SKM-1 (cell line): Measurements from ENCODE around the gene NSG1.

Source experiments
- DNase-seq: peaks from one replicate; lab custom pipeline; 2025; ENCODE audit not compliant: unreplicated experiment; lab: John Stamatoyannopoulos, UW

Gene NSG1

GRCh38 chr4:4368809-4369580 lies 17.9 kb upstream of the NSG1 start:
- no peak for DNase-seq

DNA sequence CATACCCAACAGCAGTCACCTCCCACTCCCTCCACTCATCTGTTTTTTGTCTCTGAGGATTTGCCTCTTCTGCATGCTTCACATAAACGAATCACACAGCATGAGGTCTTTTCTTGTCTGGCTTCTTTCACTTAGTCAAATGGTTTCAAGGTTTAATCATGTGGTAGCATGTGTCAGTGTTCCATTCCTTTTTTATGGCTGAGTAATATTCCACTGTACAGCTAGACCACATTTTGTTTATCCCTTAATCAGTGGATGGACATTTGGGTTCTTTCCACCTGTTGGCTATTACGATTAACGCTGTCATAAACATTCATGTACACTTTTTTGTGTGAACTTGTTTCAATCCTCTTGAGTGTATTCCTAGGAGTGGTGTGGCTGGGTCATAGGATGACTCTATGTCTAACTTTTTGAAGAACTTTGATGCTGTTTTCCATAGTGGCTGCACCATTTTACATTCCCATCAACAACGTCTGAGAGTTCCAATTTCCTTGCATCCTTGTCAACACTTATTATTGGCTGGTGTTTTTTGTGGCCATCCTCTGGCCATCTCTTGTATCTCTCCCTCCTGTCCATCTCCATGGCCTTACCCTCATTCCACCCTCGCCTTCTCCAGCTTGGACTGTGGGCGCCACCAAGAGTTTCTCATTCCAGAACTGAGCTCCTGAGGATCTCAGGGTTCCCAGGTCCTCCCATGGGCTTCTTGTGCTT lies 12.4 kb upstream of the NSG1 start:
- DNase-seq = no peak

DNA sequence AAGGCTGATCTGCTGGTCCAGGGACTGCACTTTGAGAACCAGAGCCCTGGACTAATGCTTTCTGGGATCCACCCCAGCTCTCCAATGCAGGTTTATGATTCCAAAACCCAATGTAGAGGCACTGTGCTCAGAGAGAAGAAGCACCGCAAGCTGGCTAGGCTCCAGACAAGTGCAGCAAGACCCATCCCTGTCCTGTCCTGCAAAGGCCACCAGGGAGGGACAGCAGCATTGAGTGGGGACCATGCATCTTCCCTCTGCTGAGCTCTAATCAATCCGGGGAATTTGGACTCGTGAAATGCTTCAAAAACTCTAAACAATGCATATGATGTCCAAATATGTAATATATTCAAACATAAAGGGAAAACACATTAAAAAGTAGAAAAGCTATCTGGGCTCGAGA lies 10.8 kb upstream of the NSG1 start:
- no peak for DNase-seq

GRCh38 chr4:4377191-4377590 lies 9.7 kb upstream of the NSG1 start:
- no peak for DNase-seq

DNA sequence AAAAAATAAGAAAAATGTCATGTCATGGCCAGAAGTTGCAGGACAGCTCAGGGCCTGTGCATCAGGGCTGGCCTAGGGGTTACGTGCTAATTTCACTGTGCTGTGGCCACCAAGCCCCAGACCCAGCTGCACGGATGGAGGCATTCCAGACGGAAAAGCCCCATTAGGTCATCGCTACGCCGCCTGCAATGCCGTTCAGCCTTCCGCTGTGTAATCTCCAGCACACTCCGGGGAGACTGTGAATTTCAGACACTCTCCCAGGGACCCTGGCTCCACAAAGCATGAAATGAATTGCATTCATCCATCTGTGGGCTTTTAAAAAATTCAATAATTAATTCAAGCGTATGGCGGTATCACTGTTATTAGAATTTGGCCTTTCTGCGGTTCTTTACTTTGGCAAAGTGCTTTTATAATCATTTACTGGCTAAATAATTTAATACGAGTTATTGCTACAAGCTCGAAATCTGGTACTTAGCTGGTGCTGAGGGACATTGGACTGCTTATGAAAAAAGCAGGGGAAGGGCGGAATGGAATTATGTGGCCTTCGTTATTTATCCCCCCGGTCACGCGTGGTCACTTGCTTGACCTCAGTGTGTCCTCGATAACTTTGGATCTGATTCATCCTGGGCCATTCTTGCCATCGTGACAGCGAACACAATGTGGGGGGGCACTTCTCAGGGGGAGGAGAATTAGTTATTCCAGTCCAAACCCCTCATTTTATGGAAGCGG lies 9.0 kb upstream of the NSG1 start:
- no peak for DNase-seq

- no peak for DNase-seq
These were observed 7.3 kb upstream of the NSG1 start for GRCh38 chr4:4379540-4380087.

DNA sequence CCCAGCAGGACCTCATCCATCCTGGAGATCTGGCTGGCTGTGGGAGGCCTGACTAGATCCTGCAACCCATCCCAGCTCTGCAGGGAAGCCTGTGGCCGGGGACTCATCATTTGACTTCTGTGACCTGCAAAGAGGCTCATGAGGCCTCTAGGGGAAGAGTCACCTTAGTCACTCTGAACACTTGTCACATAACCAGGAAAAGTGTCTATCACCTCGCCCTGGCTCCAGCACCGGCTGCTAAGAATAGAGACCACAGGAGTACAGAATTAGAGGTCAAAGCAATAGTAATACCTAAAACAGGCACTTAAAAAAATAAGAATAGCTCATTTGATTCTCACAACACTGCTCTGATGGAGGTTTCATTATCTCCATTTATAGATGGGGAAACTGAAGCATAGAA lies 3.8 kb upstream of the NSG1 start:
- DNase-seq = no peak

DNA sequence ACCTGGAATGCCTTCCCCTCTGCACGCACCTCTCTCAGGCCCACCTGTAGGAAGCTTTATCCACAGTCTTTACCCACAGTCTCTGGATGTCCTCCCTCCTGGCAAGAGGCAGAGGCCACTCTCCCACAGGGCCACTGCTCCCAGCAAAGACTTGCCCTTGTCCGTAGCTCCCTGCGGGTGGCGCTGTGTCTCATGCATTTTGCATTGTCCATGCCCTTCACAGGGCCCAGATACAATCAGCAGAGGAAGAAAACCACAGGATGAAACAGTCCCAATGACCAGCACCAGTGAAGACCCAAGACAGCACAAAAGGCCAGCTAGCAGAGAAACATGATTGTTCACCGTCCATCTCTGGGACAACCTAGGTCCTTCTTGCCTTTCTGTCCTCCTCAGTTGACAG lies 2.1 kb upstream of the NSG1 start:
- no peak for DNase-seq

DNA sequence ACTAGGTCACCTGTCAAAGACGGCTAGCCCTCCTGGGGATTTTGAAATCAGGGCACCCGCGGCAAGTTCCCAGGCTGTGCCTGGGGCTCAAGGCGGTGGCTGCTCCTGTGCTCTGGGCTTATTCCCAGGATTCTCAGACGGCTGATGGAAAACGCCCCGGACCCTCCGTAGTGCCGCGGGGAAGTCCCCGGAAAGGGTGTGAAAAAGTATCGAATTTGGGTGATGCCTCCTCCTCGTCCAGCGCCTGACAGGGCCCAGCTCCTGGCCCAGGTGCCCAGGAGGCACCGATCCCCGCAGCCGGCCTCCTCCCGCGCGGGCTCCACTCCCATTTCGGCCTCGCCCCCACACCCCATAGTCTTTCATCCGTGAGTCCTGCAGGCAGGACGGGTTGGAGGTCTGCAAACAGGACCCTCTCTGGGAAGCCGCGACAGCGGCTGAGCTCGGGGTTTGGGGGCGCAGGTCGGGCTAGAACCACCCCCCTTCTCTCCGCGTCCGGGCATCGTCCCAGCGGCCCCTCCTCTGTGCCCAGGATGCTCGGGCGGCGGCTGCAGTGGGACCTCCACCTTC lies 1.1 kb upstream of the NSG1 start:
- DNase-seq = no peak

DNA sequence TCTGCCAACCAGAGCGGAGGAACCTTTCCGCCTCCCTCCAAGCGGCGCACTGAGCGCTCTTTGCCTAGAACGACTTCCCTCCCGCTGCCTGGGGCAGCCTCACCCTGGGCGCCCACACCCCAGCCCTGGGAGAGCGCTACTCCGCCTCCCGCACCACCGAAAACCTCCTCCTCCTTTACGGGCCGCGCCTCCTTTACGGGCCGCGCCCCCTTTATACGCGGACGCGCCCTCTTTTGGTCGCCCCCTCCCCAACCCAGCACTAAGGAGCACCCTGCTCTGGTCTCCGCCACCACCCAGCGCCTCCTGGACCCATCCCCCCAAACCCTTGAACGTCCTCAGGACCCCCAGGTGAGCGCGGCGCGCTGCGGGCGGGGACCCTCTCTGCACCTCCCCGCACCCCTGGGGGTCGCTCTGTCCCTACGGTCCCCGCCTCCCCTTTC lies 586 bp upstream of the NSG1 start:
- DNase-seq = no peak

- no peak for DNase-seq
These were observed 819 bp downstream of the NSG1 start for GRCh38 chr4:4387531-4388310.

DNA sequence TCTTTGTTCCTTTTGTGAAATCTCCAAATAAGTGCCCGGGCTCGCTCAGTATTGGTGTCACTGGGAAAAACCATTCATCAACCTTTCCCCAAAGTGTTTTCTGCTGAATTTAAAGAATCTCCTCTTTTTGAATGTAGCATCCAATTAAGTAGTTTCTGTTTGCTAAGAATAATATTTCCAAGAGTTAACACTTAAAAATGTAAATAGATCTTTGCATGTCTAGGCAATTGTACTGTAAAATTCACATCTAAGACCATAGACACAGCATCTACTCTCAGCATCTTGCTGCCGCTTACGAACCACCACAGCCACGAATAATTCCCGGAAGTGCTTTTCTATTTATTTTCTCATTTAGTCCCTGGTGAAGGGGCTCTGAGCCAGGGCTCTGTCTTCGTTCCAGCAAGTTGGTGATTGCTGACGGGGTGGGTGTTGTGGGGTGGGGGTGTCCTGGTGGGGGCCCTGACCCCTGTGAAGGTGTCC lies 1.4 kb downstream of the NSG1 start:
- DNase-seq = no peak

GRCh38 chr4:4388836-4389575 lies 2.1 kb downstream of the NSG1 start:
- DNase-seq = no peak

DNA sequence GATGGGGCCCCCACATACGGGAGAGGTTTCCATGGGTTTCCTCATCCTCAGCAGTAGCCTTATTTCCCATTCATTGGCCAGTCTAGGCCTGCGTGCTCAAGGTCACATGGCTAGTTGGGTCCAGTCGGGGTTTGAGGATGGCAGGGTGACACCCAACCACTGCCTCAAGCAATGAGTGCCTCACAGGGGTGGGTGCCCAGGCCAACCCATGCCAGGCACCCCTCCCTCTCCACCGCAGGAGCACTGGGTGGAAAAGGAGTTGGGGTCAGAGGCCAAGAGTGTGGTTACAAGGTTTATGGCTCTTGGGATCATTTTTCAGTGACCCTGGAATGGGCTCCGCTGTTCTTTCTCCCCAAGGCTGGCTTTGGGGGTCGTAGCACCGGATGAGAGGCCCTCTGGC lies 3.1 kb downstream of the NSG1 start:
- no peak for DNase-seq

DNA sequence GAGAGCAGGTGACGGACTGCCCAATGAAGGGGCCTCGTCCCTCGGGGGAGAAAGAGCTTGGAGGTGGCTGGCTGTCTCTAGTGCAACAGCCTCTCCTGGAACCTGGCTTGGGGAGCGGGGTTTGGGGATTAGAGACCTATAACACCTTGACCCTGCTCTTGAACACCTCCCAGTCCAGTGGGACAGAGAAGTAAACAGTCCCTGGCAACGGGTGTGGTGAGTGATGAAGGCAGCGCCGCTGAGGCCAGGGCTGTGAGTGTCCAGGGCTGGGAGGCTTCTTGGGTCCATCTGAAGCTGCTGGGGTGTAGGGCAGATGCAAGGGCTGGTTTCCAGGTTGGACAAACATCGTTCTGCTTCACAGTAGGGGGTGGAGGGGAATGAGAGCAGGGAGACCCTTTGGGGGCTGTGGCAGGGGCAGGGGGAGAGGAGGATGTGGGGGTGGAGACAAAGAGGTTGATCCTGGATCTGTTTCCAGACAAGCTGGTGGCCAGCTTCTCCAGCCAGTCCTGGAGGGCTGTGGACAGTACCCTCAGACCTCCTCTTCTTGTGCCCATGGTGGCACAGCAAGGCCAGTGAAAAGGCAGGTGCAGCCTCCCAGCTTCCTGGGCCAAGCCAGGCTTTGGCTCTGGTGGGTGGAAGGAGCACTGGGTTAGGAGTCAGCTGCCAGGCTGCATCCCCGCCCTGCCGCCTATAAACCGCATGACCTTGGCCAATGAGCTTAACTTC lies 3.8 kb downstream of the NSG1 start:
- no peak for DNase-seq

DNA sequence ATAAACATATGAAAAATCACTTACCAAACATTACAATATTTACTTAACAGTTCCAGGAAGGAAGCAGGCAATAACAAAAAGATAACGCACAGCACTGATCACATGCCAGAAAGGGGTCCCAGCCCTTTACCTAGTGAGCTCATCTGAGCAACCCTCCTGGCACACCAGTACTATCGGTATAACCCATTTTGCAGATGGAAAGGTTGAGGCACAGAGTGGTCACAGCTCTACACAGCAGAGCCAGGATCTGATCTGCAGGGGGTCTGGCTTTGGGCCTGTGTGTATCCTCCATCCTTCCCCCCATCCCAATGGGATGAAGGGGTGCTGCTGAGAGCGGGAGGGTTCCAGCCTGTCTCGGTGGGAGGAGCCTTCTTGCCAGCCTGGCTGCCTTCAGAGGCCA lies 5.0 kb downstream of the NSG1 start:
- DNase-seq = no peak

- no peak for DNase-seq
These were observed 5.7 kb downstream of the NSG1 start for GRCh38 chr4:4392501-4393183.

DNA sequence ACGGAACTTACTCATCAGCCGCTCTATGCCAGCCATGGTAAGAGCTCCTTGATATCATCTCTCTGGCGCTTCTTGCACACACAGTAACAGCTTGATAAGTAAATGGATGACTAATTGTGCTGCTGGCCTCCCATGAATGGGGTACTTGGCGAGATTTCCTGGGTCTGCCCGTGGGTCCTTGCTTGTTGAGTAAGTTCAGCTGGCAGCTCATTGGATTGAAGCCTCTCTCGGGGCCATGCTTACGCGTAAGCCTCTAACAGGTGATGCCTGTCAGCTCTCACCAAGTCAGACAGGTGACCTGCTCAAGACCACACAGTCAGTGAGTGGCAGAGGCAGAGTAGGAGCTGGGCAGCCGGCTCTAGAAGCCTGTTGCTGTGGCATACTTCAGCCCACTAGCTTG lies 7.7 kb downstream of the NSG1 start:
- DNase-seq = no peak

DNA sequence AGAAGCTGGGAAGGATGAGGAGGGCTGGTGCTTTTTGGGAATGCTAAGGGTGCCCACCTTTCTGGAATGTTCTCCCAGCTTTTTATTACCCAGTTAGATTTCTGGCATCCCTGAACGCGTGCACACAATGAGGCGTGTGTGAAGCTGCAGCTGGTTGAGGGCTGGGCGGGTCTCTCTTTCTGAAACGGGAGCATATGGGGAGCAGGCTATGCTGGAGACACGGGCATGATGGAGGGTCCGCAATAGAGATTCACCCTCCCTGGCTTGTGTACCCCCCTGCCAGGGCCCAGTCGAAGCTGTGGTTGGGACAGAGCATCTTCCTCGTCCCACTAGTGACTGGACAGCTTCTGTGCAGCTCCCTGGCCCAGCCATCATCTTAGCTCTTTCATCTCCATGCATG lies 8.5 kb downstream of the NSG1 start:
- DNase-seq = no peak
